GM10847 (cell line): ENCODE results near the gene INCA1.
A peak's percentile ranks its signal among the peaks of the same experiment; 100 is the strongest.

Source experiments
- POLR2A ChIP-seq: IDR thresholded peaks from 2 replicates; pipeline ENCODE4 v1.6.1; 2011; ENCODE audit not compliant: insufficient read length; ENCODE audit errors: extremely low read depth

INCA1 gene

GRCh38 chr17:4987767-4988567 lies 9.4 kb downstream of the INCA1 start:
- no peak for TF ChIP-seq POLR2A

GRCh38 chr17:4986951-4987766 lies 10.2 kb downstream of the INCA1 start, which contains the start of gene CAMTA2:
TSS of gene CAMTA2 (minus strand) at chr17:4987675. CDS start at chr17:4986222, 1,453 bp downstream.
- peak; percentile 63 for TF ChIP-seq POLR2A

- TF ChIP-seq POLR2A = no peak
Observed at GRCh38 chr17:4986403-4986802, 10.9 kb downstream of the INCA1 start.

- TF ChIP-seq POLR2A = no peak
Observed at GRCh38 chr17:4982305-4982704, 15.0 kb downstream of the INCA1 start.

- TF ChIP-seq POLR2A = no peak
Observed at GRCh38 chr17:4980644-4981216, 16.6 kb downstream of the INCA1 start.

GRCh38 chr17:4978726-4979125 lies 18.6 kb downstream of the INCA1 start:
- TF ChIP-seq POLR2A = no peak

- TF ChIP-seq POLR2A = no peak
Observed at GRCh38 chr17:4974115-4974670, 23.1 kb downstream of the INCA1 start.

GRCh38 chr17:4973256-4974114 lies 23.8 kb downstream of the INCA1 start:
- no peak for TF ChIP-seq POLR2A

- no peak for TF ChIP-seq POLR2A
Observed at GRCh38 chr17:4972752-4973151, 24.6 kb downstream of the INCA1 start.

- no peak for TF ChIP-seq POLR2A
Observed at GRCh38 chr17:4972322-4972721, 25.0 kb downstream of the INCA1 start.

GRCh38 chr17:4971826-4972225 lies 25.5 kb downstream of the INCA1 start:
- TF ChIP-seq POLR2A = no peak

GRCh38 chr17:4970273-4970672 lies 27.0 kb downstream of the INCA1 start:
- no peak for TF ChIP-seq POLR2A

GRCh38 chr17:4969551-4970173 lies 27.7 kb downstream of the INCA1 start:
- no peak for TF ChIP-seq POLR2A

- no peak for TF ChIP-seq POLR2A
Observed at GRCh38 chr17:4969047-4969550, 28.2 kb downstream of the INCA1 start.

GRCh38 chr17:4968486-4969046 lies 28.8 kb downstream of the INCA1 start:
- no peak for TF ChIP-seq POLR2A
